LNCAP (cell line): ENCODE data around the gene BTK.

Experiments used
- CTCF ChIP-seq: fragments of 450-650 bp; IDR thresholded peaks from 2 replicates; pipeline ENCODE4 v1.5.1; 2017; ENCODE audit warnings: mild to moderate bottlenecking

Gene BTK

GRCh38 chrX:101416691-101417090, 30.7 kb upstream of the BTK start:
- no peak for TF ChIP-seq CTCF

- TF ChIP-seq CTCF = peak; percentile 46
Observed at GRCh38 chrX:101415180-101416145, 29.5 kb upstream of the BTK start.

GRCh38 chrX:101411984-101412383, 26.0 kb upstream of the BTK start:
- TF ChIP-seq CTCF = no peak

GRCh38 chrX:101410461-101410860, 24.5 kb upstream of the BTK start:
- no peak for TF ChIP-seq CTCF

GRCh38 chrX:101409043-101409442, 23.1 kb upstream of the BTK start:
- TF ChIP-seq CTCF = no peak

- no peak for TF ChIP-seq CTCF
Observed at GRCh38 chrX:101408532-101408841, 22.5 kb upstream of the BTK start.

- TF ChIP-seq CTCF = no peak
Observed at GRCh38 chrX:101407748-101408531, 21.9 kb upstream of the BTK start, which contains the start of the genes GLA and HNRNPH2. TSS of gene GLA (minus strand) at chrX:101407925. CDS start at chrX:101407903, 22 bp downstream. TSS of gene HNRNPH2 (plus strand) at chrX:101408222. CDS start at chrX:101411989, 3,767 bp downstream.
